Adipocyte (in vitro differentiated cells): ENCODE measurements around the gene CREB5.

Source experiments
- DNase-seq: peaks from one replicate; pipeline ENCODE4 v3.0.0-alpha.2; 2015; ENCODE audit warnings: low read depth
- H3K27me3 ChIP-seq: replicated peaks from 2 replicates; pipeline ENCODE4 v1.7.0; 2013; ENCODE audit warnings: mild to moderate bottlenecking, low read length, moderate library complexity; ENCODE audit not compliant: control insufficient read depth, insufficient read depth
- H3K36me3 ChIP-seq: 2 replicates; pipeline ENCODE4 v1.7.0; 2013; ENCODE audit warnings: low read length, mild to moderate bottlenecking, moderate library complexity; ENCODE audit not compliant: control insufficient read depth, insufficient read depth, severe bottlenecking
- H3K4me1 ChIP-seq: 2 replicates; pipeline ENCODE4 v1.7.0; 2013; ENCODE audit warnings: mild to moderate bottlenecking, low read length, moderate library complexity; ENCODE audit not compliant: control insufficient read depth, insufficient read depth
- H3K4me3 ChIP-seq: 2 replicates; pipeline ENCODE4 v1.7.0; 2013; ENCODE audit warnings: mild to moderate bottlenecking, low read length, moderate library complexity
- H3K9ac ChIP-seq: 2 replicates; pipeline ENCODE4 v1.7.0; 2013; ENCODE audit warnings: mild to moderate bottlenecking, low read length, moderate library complexity
- H3K9me3 ChIP-seq: 2 replicates; pipeline ENCODE4 v1.7.0; 2013; ENCODE audit warnings: mild to moderate bottlenecking, low read length, moderate library complexity; ENCODE audit not compliant: control insufficient read depth

The CREB5 gene

GRCh38 chr7:28853834-28854749, 441.8 kb downstream of the CREB5 start:
- DNase-seq = peak; percentile 75

GRCh38 chr7:28854750-28855074, 442.4 kb downstream of the CREB5 start:
- no peak for DNase-seq
- peaks cover 29% of the 10 kb centered on the region for H3K4me1 ChIP-seq
- peak overlapping the region; percentile 83 for H3K4me3 ChIP-seq
- H3K9ac ChIP-seq = no peak overlapping the region
- H3K9me3 ChIP-seq = no peaks in the 10 kb centered on the region
- no peaks in the 10 kb centered on the region for H3K36me3 ChIP-seq
- no peaks in the 10 kb centered on the region for H3K27me3 ChIP-seq

More at GRCh38 chr7:28853834-28854749, 441.8 kb downstream of the CREB5 start:
- Histone ChIP-seq H3K4me1 (peaks cover 29% of the 10 kb centered on the region), H3K4me3 (peak overlapping the region; percentile 83), H3K36me3 (no peaks in the 10 kb centered on the region), H3K9ac (peak overlapping the region; percentile 59), H3K27me3 (no peaks in the 10 kb centered on the region), H3K9me3 (no peaks in the 10 kb centered on the region)

DNA sequence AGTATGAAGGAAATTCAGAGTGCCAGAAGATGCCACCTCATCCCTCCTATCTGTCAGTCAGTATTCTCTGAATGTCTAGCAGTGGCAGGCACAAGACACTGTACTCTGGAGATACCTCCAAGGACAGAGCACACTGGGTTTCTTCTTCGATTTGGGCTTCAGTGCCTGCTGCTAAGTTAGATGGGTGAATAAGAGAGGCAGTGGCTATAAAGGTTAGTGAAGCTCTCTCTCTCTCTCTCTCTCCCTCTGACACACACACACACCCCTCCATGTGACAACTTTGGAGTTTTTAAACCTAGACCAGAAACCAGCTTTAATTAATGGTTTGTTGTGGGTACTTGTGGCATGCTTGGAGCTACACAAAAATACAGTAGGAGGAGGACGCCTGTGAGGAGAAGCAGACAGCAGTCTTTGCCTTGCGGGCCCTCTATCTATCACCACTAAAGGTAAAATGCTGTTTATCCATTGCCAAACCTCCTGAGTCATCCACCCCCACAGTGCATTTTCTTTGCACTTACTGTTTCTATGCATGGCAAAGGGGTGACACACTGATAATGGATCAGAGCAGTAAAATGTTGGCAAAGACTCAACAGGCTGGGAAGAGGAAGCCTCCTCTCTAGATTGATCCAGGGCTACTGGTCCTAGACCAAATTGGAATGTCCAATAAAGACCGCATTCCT, 443.4 kb downstream of the CREB5 start:
- no peaks in the 10 kb centered on the region for H3K9me3 ChIP-seq
- no peaks in the 10 kb centered on the region for H3K27me3 ChIP-seq
- DNase-seq = peak; percentile 80
- H3K36me3 ChIP-seq = no peaks in the 10 kb centered on the region
- H3K4me1 ChIP-seq = peaks cover 29% of the 10 kb centered on the region
- no peak overlapping the region for H3K9ac ChIP-seq
- H3K4me3 ChIP-seq = no peak overlapping the region

DNA sequence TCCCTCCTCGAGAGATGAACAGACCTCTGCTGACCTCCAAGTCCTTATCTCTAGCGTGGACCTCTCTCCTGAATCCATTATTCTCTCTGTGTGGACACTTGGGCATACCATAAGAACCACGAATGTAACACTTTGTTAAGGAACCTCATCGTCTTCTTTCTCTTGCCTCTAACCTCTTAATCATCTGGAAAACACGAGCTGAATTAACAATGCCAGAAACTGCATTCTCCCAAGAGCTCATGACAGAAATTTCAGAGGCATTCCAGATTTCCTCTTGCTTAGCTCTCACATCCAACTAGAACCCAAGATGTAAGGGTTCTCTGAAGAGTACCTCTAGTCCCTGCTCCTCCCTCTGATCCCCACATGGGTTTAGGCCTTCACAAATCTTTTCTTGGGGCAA, 444.3 kb downstream of the CREB5 start:
- DNase-seq = no peak
- H3K4me1 ChIP-seq = peaks cover 29% of the 10 kb centered on the region

DNA sequence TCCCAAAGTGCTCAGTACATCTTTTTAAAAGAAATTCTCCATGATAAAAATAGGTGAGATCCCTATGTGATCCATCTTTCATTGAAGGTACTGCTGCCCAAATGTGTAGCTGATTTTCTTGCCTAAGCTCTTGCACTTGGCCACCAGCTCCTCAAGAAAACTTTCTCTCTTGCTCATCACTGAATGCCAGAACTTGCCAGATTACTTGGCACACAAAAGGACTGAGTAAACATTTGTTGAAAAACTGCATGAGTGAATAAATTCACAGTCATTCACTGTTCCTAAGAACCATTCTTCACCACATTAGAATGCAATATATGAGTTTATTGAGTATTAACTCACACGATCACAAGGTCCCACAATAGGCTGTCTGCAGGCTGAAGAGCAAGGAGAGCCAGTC, 445.9 kb downstream of the CREB5 start:
- Histone ChIP-seq H3K9ac (no peak overlapping the region), H3K4me1 (peaks cover 27% of the 10 kb centered on the region), H3K4me3 (no peak overlapping the region), H3K9me3 (no peaks in the 10 kb centered on the region), H3K27me3 (no peaks in the 10 kb centered on the region), H3K36me3 (no peaks in the 10 kb centered on the region)
- peak; percentile 54 for DNase-seq

More for the DNA sequence above, 444.3 kb downstream of the CREB5 start:
- Histone ChIP-seq H3K4me3 (no peak overlapping the region), H3K9me3 (no peaks in the 10 kb centered on the region), H3K27me3 (no peaks in the 10 kb centered on the region), H3K9ac (no peak overlapping the region), H3K36me3 (no peaks in the 10 kb centered on the region)

DNA sequence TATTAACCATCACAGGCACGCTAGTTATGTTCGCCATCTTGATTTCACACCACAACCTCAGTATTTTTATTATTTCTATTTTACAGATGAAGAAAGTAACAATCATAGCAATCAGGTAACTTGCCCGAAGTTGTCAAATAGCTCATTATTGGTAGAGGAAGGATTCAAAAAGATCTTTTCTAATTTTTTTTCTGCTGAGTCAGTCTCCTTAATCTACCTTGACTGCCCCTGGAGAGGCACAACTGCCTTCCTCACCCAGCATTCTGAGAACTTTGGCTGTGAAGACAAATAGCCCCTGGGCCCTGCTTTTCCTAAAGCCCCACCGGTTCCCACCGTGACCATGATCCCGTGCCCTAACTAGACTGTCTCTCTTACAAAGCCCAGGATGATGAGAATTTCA, 446.6 kb downstream of the CREB5 start:
- peaks cover 22% of the 10 kb centered on the region for H3K4me1 ChIP-seq
- no peak overlapping the region for H3K9ac ChIP-seq
- no peaks in the 10 kb centered on the region for H3K9me3 ChIP-seq
- DNase-seq = no peak
- H3K27me3 ChIP-seq = no peaks in the 10 kb centered on the region
- H3K4me3 ChIP-seq = no peak overlapping the region
- H3K36me3 ChIP-seq = no peaks in the 10 kb centered on the region

DNA sequence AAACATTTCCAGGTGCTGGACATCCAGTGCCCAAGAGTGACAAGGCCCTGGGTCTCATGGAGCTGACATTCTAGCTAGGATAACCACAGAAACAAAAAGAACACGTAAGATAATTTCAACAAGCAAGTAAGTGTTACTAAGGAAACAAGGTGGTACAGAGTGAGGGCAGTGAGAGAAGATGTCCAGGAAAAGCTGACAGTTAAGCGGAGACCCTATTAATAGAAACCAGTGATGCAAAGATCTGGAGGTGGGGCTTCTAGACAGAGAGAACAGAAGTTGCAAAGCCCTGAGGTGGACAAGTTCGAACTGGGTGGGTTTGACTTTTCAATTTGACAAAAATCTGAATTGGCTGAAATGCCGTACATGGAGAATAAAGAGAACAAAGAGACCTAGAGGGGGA, 449.5 kb downstream of the CREB5 start:
- Histone ChIP-seq H3K4me1 (peaks cover 11% of the 10 kb centered on the region), H3K27me3 (no peaks in the 10 kb centered on the region), H3K9me3 (no peaks in the 10 kb centered on the region), H3K4me3 (no peak overlapping the region), H3K9ac (no peak overlapping the region), H3K36me3 (no peaks in the 10 kb centered on the region)
- no peak for DNase-seq

- H3K9ac ChIP-seq = no peak overlapping the region
- H3K4me3 ChIP-seq = no peak overlapping the region
- peaks cover 11% of the 10 kb centered on the region for H3K4me1 ChIP-seq
- H3K27me3 ChIP-seq = no peaks in the 10 kb centered on the region
- no peaks in the 10 kb centered on the region for H3K9me3 ChIP-seq
- H3K36me3 ChIP-seq = no peaks in the 10 kb centered on the region
- no peak for DNase-seq
Measured at GRCh38 chr7:28862595-28863272, 450.4 kb downstream of the CREB5 start.

DNA sequence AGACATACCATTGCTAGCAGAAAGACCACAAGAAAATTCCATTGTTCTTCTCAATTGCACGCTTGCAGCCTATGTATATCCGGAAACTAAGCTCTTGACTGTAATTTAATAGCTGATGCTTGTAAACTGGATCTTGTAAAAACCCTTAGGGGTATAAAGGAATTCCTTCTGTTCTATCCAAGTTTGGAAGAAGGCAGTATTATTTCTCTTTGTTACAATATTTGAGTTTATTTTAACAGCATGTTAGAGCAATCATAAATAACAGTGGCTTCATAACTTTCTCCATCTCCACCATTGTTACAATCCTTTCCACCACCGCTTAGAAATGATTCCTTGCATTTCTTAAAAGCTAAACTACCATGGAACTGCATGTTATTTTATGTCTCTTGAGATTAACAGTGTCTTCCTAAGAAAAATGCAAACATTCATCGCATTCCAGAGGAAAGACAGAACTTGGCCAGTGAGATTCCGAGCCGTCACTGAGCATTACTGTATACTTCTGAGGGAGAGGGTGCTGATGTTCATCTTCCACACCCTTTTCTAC, 453.4 kb downstream of the CREB5 start:
- Histone ChIP-seq H3K36me3 (no peaks in the 10 kb centered on the region), H3K9ac (no peak overlapping the region), H3K4me3 (no peak overlapping the region), H3K27me3 (no peaks in the 10 kb centered on the region), H3K4me1 (peaks cover 4% of the 10 kb centered on the region), H3K9me3 (no peaks in the 10 kb centered on the region)
- DNase-seq = peak; percentile 78

DNA sequence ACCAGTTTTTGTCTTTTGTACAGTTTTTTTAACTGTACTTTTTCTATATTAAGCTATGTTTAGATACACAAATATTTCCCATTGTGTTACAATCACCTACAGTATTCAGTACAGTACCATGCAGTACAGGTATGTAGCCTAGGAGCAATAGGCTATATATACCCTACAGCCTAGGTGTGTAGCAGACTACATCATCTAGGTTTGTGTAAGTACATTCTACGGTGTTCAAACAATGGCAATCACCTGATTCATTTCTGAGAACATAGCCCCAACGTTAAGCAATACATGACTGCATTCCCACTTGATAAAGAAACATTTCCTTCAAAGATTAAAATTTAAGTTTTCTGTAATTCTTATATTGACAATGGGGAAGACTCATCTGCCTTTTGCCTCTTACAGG, 456.4 kb downstream of the CREB5 start:
- Histone ChIP-seq H3K4me3 (no peak overlapping the region), H3K9me3 (no peaks in the 10 kb centered on the region), H3K4me1 (peaks cover 4% of the 10 kb centered on the region), H3K36me3 (no peaks in the 10 kb centered on the region), H3K9ac (no peak overlapping the region), H3K27me3 (no peaks in the 10 kb centered on the region)
- no peak for DNase-seq

- H3K9ac ChIP-seq = no peak overlapping the region
- no peak overlapping the region for H3K4me3 ChIP-seq
- no peaks in the 10 kb centered on the region for H3K27me3 ChIP-seq
- no peaks in the 10 kb centered on the region for H3K36me3 ChIP-seq
- DNase-seq = no peak
- no peaks in the 10 kb centered on the region for H3K9me3 ChIP-seq
- peaks cover under 1% of the 10 kb centered on the region for H3K4me1 ChIP-seq
Measured at GRCh38 chr7:28871077-28871476, 458.8 kb downstream of the CREB5 start.
